K562 (cell line): ENCODE measurements around the gene SYTL2. TPM values are rescaled to one million over a fixed set of nuclear protein-coding genes. Genes with fewer than 3 reads are reported as not detected.

Experiments used
- ARID4B ChIP-seq: sonication (generic); formaldehyde crosslinking; IDR thresholded peaks from 2 replicates; pipeline ENCODE4 v1.8.0; 2022; ENCODE audit warnings: mild to moderate bottlenecking, missing genetic modification reagents
- CGGBP1 ChIP-seq: fragments of 250-450 bp; sonication (Bioruptor Pico); IDR thresholded peaks from 2 replicates; pipeline ENCODE4 v1.9.0; 2021; ENCODE audit warnings: mild to moderate bottlenecking
- ELF2 ChIP-seq: fragments of 250-450 bp; sonication (Bioruptor Pico); IDR thresholded peaks from 2 replicates; pipeline ENCODE4 v1.5.0; 2021; ENCODE audit warnings: mild to moderate bottlenecking
- GABPB1 ChIP-seq: sonication (generic); formaldehyde crosslinking; IDR thresholded peaks from 2 replicates; pipeline ENCODE4 v1.8.0; 2022; ENCODE audit warnings: mild to moderate bottlenecking, missing genetic modification reagents
- HDAC3 ChIP-seq: fragments of 450-650 bp; IDR thresholded peaks from 2 replicates; pipeline ENCODE4 v1.6.1; 2018; ENCODE audit warnings: borderline replicate concordance, mild to moderate bottlenecking, moderate library complexity; ENCODE audit not compliant: partially characterized antibody
- JUND ChIP-seq, 2 experiments: IDR thresholded peaks; 2 replicates in 1 of 2; 3 replicates in 1 of 2; pipeline ENCODE4 v1.6.1; 2011; ENCODE audit warnings: borderline replicate concordance in 2 of 2, low read depth in 2 of 2, low read length in 2 of 2, improper control_type of control experiment in 1 of 2, missing biosample characterization in 1 of 2, missing genetic modification characterization in 1 of 2, missing genetic modification reagents in 1 of 2
- KAT7 ChIP-seq: sonication (generic); formaldehyde crosslinking; IDR thresholded peaks from 2 replicates; pipeline ENCODE4 v1.8.0; 2022; ENCODE audit warnings: missing genetic modification reagents, mild to moderate bottlenecking, borderline replicate concordance
- MTA1 ChIP-seq: fragments of 450-650 bp; IDR thresholded peaks from 2 replicates; pipeline ENCODE4 v1.6.1; 2017; ENCODE audit warnings: borderline replicate concordance
- NR2C2 ChIP-seq, 2 experiments: fragments of 200-800 bp in 1 of 2; sonication (Bioruptor generic) in 1 of 2; sonication (generic) in 1 of 2; formaldehyde crosslinking in 1 of 2; IDR thresholded peaks; 2 replicates each; pipeline versions ENCODE4 v1.6.1 to v1.8.0; 2016 to 2022; ENCODE audit warnings: mild to moderate bottlenecking in 1 of 2, missing compliant biosample characterization in 1 of 2, missing genetic modification characterization in 1 of 2, missing genetic modification reagents in 1 of 2
- PHTF2 ChIP-seq: fragments of 250-450 bp; sonication (Bioruptor Pico); IDR thresholded peaks from 2 replicates; pipeline ENCODE4 v1.5.0; 2021; ENCODE audit warnings: mild to moderate bottlenecking
- PML ChIP-seq: IDR thresholded peaks from 2 replicates; pipeline ENCODE4 v1.6.1; 2012; ENCODE audit warnings: low read length, inconsistent platforms
- POLR2AphosphoS5 ChIP-seq: IDR thresholded peaks from 2 replicates; pipeline ENCODE4 v1.6.1; 2011; ENCODE audit warnings: mild to moderate bottlenecking, low read depth, low read length, moderate library complexity; ENCODE audit not compliant: control insufficient read depth, insufficient read depth
- RBM22 ChIP-seq: fragments of 200-400 bp; formaldehyde crosslinking; IDR thresholded peaks from 2 replicates; pipeline ENCODE4 v1.6.1; 2018; ENCODE audit warnings: low read length, low read depth; ENCODE audit not compliant: poor library complexity, severe bottlenecking
- SAP30 ChIP-seq: fragments of 200-600 bp; sonication (generic); IDR thresholded peaks from 2 replicates; pipeline ENCODE4 v1.6.1; 2012; ENCODE audit warnings: borderline replicate concordance, low read depth, mild to moderate bottlenecking, moderate library complexity, low read length, control low read depth, inconsistent platforms; ENCODE audit not compliant: insufficient read depth, poor library complexity, severe bottlenecking
- SP2 ChIP-seq: IDR thresholded peaks from 2 replicates; pipeline ENCODE4 v1.6.1; 2011; ENCODE audit warnings: mild to moderate bottlenecking, low read depth, low read length, moderate library complexity; ENCODE audit not compliant: poor library complexity, severe bottlenecking; ENCODE audit errors: extremely low read depth
- TCF7 ChIP-seq: sonication (generic); IDR thresholded peaks from 2 replicates; pipeline ENCODE4 v1.6.1; 2016; ENCODE audit warnings: antibody characterized with exemption, borderline replicate concordance
- XRCC3 ChIP-seq: fragments of 450-650 bp; IDR thresholded peaks from 2 replicates; pipeline ENCODE4 v1.6.1; 2017; ENCODE audit warnings: mild to moderate bottlenecking, moderate library complexity
- ZFPM2 ChIP-seq: fragments of 250-450 bp; sonication (Bioruptor Pico); IDR thresholded peaks from 2 replicates; pipeline ENCODE4 v1.5.1; 2022; ENCODE audit warnings: mild to moderate bottlenecking
- ZNF696 ChIP-seq: fragments of 250-450 bp; sonication (Bioruptor Pico); conservative IDR thresholded peaks from 2 replicates; pipeline ENCODE4 v1.4.0; 2020; ENCODE audit warnings: mild to moderate bottlenecking, moderate library complexity
- polyA plus RNA-seq, 8 experiments: library from polyadenylated mRNA; depleted of rRNA in 4 of 8; stranded (reverse) in 5 of 8; unstranded in 3 of 8; fragments of >200 nt; fragmentation: Nextera tagmentation in 2 of 8; fragmentation: Illumina TruSeq in 1 of 8; extraction: Ambion mirVana in 2 of 8; extraction: Trizol in 1 of 8; gene quantifications; 2 replicates each; pipeline versions ENCODE4 v1.2.1 to v1.2.3, GENCODE V29; 2011 to 2014; ENCODE audit warnings: inconsistent platforms in 1 of 8, missing spikeins in 1 of 8
- total RNA-seq, 7 experiments: library from RNA; depleted of rRNA in 6 of 7; stranded (reverse); fragments of >200 nt in 6 of 7; fragmentation: Illumina TruSeq in 2 of 7; extraction: Trizol in 2 of 7; gene quantifications; 2 replicates each; pipeline versions ENCODE4 v1.2.1 to v1.2.3, GENCODE V29; 2011 to 2021; ENCODE audit warnings: low replicate concordance in 1 of 7
- TF ChIP-seq, protein P1 (sequence below): fragments of 450-650 bp; IDR thresholded peaks from 2 replicates; pipeline ENCODE4 v1.6.1; 2014; ENCODE audit warnings: low read depth, mild to moderate bottlenecking, moderate library complexity, borderline replicate concordance

SYTL2 gene
- total and polyA plus RNA-seq, 9 of the 15 experiments (the other 6 are each of a cell fraction or from before 2014, with no cell fraction given) = 0.05 to 0.57 (median 0.35) TPM

GRCh38 chr11:85664615-85665481, 146.1 kb downstream of the SYTL2 start, which contains the start of gene CREBZF (continued):
- TF ChIP-seq, protein P1, sequence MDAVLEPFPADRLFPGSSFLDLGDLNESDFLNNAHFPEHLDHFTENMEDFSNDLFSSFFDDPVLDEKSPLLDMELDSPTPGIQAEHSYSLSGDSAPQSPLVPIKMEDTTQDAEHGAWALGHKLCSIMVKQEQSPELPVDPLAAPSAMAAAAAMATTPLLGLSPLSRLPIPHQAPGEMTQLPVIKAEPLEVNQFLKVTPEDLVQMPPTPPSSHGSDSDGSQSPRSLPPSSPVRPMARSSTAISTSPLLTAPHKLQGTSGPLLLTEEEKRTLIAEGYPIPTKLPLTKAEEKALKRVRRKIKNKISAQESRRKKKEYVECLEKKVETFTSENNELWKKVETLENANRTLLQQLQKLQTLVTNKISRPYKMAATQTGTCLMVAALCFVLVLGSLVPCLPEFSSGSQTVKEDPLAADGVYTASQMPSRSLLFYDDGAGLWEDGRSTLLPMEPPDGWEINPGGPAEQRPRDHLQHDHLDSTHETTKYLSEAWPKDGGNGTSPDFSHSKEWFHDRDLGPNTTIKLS = peak; percentile 86; the same call in 1 of the 2 replicates
- no peak; the same call in 1 of the 2 replicates for TF ChIP-seq JUND (IDR thresholded peaks at IDR 0.05; ENCODE audit: borderline replicate concordance, low read depth, low read length)
- peak; percentile 71; the same call in 2 of the 3 replicates for TF ChIP-seq JUND (tag; IDR thresholded peaks at IDR 0.05; ENCODE audit: borderline replicate concordance, low read depth, low read length)
- no peak for TF ChIP-seq XRCC3
- TF ChIP-seq CGGBP1 (CRISPR knock-in tag) = no peak
- peak; percentile 34; the same call in 1 of the 2 replicates for TF ChIP-seq MTA1
- peak; percentile 89 for TF ChIP-seq POLR2AphosphoS5
- no peak for TF ChIP-seq ZNF696 (CRISPR knock-in tag)
- no peak for TF ChIP-seq TCF7
- TF ChIP-seq ARID4B (CRISPR knock-in tag) = no peak
- TF ChIP-seq HDAC3 = peak; percentile 22
- TF ChIP-seq PHTF2 (CRISPR knock-in tag) = no peak
- no peak for TF ChIP-seq SP2
- peak; percentile 89 for TF ChIP-seq PML
- TF ChIP-seq SAP30 = peak; percentile 30
- no peak for TF ChIP-seq NR2C2 (CRISPR knock-in tag; IDR thresholded peaks at IDR 0.05)
- TF ChIP-seq NR2C2 (tag; IDR thresholded peaks at IDR 0.05) = peak; percentile 94
- TF ChIP-seq ELF2 = peak; percentile 89
- peak; percentile 91 for TF ChIP-seq GABPB1
- peak; percentile 21; the same call in 1 of the 2 replicates for TF ChIP-seq KAT7 (CRISPR knock-in tag)
- TF ChIP-seq RBM22 = peak; percentile 90
- no peak for TF ChIP-seq ZFPM2
